VCaP (cell line): ENCODE data around the gene PLXNA2.

ENCODE experiments used
- H3K27ac ChIP-seq: fragments of 450-650 bp; 2 replicates; pipeline ENCODE4 v1.5.1; 2017
- CTCF ChIP-seq: fragments of 450-650 bp; conservative IDR thresholded peaks from 2 replicates; pipeline ENCODE4 v1.5.1; 2017; ENCODE audit warnings: mild to moderate bottlenecking, moderate library complexity

The PLXNA2 gene

DNA sequence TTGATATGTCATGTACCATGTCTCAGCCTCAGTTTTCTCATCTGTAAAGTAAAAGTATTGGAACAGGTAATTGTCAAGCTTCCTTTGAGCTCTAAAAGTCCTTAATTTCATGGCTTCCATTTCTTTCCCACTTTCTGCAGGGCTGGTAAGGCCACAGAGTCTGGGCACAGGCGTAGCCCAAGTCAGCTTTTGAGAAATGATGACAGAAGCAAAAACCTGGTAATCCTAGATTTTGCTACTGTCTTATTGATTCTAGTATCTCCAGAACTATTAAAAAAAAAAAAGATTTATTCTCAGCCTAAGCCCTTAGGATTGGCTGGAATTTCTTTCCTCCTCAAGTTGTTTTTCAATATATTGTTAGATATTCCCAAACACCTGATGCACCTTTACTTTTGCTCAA is 31.3 kb downstream of the PLXNA2 start:
- TF ChIP-seq CTCF, result no peak
- H3K27ac ChIP-seq, result no peak overlapping the region

GRCh38 chr1:208211921-208212843 is 32.0 kb downstream of the PLXNA2 start:
- TF ChIP-seq CTCF, result no peak
- no peak overlapping the region for H3K27ac ChIP-seq

DNA sequence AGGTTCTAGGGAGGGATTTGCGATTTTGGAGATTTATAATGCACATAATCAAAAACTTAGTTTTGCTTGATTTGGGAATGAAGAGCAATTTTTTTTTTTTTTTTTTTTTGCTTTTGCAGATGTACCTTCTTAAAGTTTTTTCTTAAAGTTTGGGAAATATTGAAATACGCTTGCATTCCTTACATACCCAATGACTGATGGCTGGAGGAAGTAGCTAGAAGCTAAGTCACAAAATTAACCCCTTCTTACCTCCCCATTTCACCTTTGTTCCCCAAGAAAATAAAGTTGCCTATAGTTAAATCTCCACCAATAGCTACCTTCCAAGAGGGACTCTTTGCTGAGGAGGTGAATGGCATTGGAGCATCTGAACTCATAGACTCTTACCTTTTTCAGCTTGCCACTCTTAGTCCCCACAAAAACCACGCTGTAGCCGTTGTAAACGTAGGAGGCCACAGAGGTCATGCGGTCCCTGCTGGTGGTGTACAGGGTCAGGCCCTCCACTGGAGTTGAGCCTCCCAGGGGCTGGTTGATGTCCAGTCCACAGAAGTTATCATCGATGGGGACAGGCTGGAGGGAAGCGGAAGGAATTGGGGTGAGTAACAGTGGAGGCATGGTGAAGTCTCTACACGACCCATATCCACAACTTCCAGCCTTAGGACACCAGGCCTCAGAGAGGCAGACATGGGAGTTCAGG is 34.1 kb downstream of the PLXNA2 start:
- H3K27ac ChIP-seq, result no peak overlapping the region
- TF ChIP-seq CTCF, result no peak

GRCh38 chr1:208209286-208209685 is 34.9 kb downstream of the PLXNA2 start:
- no peak for TF ChIP-seq CTCF
- H3K27ac ChIP-seq, result no peak overlapping the region

GRCh38 chr1:208208132-208208487 is 36.1 kb downstream of the PLXNA2 start:
- TF ChIP-seq CTCF, result no peak
- no peak overlapping the region for H3K27ac ChIP-seq

DNA sequence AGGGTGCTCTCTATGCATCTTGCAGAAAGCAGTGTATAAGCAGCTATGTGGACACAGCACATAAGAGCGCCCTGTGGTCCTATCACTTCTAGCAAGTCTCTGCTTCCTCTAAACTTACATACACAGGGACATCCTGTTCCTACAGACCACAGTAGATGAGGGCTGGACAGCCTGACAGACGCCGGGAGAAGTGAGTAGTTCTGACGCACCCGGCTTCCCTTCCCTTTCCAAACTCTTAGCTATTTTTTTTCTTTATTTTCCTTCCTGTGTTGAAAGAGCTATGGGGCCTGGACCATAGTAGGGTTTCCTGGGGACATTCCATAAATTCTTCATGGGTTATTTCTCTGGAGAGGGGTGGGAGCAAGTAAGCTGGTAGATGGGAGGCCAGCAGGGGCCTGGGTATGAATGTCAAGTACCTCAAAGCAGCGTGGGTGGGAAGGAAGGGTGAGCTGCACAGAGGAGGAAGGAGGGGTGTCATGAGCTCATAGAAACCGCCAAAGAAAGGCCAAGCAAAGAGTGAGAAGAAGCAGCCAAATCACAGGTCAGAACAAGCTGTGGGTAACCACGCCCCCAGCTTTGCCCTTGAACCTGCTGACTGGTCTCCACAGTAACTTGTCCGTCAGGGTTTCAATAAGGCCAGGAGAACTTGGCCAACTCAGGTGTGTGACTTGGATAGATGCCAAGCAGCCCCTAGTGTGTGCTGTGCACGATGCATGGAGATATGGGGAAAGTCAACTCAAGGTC is 36.6 kb downstream of the PLXNA2 start:
- TF ChIP-seq CTCF, result no peak
- H3K27ac ChIP-seq, result no peak overlapping the region

GRCh38 chr1:208206092-208206698 is 38.0 kb downstream of the PLXNA2 start:
- TF ChIP-seq CTCF, result no peak
- H3K27ac ChIP-seq, result no peak overlapping the region
